VCaP (cell line): ENCODE data around the gene DXO.

ENCODE experiments used
- H3K27ac ChIP-seq: fragments of 450-650 bp; 2 replicates; pipeline ENCODE4 v1.5.1; 2017
- TF ChIP-seq, protein P1 (sequence below): fragments of 450-650 bp; conservative IDR thresholded peaks from 2 replicates; pipeline ENCODE4 v1.5.1; 2017; ENCODE audit warnings: mild to moderate bottlenecking, moderate library complexity

Gene DXO

DNA sequence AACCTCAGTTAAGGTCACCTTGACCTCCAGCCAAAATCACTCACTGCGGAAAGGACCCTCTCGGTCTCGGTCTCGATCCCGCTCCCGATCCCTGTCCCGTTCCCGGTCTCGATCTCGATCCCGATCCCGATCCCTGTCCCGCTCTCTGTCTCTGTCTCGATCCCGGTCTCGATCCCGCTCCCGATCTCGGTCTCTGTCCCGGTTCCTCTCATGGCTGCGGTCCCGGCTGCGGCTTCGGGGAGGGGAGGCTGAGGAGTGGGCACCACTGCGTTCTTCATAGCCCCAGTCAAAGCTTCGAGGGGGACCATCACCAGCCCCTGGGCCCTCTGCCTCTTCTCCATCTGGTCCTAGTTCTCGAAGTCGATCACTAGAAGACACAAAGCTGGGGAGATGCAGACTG lies 17.4 kb downstream of the DXO start:
- TF ChIP-seq, protein P1, sequence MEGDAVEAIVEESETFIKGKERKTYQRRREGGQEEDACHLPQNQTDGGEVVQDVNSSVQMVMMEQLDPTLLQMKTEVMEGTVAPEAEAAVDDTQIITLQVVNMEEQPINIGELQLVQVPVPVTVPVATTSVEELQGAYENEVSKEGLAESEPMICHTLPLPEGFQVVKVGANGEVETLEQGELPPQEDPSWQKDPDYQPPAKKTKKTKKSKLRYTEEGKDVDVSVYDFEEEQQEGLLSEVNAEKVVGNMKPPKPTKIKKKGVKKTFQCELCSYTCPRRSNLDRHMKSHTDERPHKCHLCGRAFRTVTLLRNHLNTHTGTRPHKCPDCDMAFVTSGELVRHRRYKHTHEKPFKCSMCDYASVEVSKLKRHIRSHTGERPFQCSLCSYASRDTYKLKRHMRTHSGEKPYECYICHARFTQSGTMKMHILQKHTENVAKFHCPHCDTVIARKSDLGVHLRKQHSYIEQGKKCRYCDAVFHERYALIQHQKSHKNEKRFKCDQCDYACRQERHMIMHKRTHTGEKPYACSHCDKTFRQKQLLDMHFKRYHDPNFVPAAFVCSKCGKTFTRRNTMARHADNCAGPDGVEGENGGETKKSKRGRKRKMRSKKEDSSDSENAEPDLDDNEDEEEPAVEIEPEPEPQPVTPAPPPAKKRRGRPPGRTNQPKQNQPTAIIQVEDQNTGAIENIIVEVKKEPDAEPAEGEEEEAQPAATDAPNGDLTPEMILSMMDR: no peak
- no peak overlapping the region for H3K27ac ChIP-seq

DNA sequence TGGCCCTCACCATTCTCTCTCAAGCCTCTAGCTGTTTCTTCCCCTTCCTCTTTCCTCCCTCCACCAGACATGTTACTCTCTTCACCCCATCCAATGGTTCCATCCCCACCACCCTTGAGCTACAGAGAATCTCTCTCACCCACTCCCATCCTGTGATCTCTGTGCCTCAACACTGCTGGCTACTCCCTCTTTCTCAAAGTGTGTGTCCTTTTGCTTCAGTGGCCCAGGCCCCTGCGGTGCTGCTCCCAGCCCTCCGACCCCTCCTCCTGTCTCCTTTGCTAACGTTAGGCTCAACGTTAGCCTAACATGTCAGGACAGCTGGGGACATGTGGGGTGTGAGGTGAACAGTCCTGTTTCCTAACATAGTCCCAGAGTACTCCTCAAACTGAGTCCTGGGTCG lies 19.0 kb downstream of the DXO start:
- H3K27ac ChIP-seq: no peak overlapping the region
- TF ChIP-seq, protein P1: no peak

DNA sequence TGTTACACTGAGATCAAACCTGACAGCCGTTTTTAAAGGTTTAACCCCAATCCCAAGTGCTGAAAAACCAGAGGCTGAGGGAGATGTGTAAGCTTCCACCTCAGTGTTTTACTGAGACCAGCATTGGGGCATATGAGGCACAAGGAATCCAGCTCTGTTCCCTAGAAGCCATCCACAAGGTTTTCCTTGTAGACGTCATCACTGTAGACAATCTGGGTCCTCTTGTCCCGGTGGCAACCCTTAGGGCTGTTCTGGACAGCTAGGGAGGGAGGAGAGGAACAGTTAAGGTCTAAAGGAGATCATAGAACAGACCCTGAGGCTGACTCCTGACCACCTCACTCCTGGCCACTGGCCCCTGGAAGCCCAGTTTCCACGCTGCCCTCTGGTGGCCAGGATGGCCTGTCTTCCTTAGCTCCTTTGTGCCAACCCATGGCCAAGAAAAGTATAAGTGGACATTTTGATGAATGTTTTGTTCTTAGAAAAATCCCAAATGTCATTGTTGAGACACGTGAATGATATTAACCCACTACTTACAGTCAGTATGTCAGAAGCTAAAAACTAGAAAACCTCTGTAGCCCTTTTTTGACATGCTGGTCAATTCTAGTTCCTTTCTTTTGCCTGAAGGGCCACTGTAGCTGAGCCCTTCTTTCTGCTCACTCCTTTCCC lies 19.7 kb downstream of the DXO start:
- no peak overlapping the region for H3K27ac ChIP-seq
- TF ChIP-seq, protein P1: peak; percentile 89

DNA sequence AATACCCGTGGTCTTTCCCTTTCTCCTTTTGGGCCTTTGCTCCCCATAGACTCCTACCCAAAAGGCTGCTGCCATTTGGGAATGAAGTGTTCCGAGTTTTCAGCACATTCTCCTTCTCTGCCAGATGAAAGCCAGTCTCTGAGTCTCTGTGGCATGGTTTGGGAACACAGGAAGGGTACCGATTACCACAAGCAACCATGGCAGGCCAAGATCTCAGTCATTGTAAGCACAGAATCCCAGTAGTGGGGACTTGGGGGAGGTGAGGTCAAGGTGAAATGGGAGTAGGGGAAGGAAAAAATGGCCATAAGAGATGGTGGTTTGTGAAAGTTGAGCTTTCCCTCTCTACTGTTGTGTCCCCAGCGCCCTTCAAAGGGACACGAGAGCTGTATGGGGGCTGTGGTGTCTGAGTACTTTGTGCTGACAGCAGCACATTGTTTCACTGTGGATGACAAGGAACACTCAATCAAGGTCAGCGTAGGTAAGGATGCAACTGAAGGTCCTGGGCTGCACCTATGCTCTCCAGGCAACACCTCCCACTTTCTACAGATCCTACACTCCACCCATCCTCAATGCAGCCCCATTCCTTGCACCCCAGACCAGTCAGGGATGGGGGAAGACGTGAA lies 21.9 kb downstream of the DXO start:
- H3K27ac ChIP-seq: no peak overlapping the region

DNA sequence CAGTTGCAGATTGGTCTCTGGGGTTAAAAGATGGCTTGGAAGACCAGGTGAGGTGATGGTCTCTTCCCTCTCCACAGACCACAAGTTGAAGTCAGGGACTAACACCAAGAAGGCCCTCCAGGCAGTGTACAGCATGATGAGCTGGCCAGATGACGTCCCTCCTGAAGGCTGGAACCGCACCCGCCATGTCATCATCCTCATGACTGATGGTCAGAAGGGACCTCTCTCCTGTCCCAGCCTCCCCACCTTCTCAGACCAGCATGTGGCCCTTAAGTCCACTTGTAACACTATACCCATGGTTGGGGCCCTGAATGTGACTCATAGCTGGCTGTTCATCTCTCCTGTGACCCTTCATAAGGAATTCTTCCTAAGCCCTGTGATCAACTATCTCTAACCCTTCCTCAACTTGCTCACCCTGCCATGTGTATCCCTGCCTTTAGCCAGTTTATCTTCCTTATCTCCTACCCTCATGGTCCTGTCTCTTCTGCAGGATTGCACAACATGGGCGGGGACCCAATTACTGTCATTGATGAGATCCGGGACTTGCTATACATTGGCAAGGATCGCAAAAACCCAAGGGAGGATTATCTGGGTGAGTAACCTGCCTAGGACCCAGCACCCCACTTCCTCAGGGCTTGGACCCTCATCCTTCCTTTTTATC lies 23.1 kb downstream of the DXO start:
- no peak overlapping the region for H3K27ac ChIP-seq
- TF ChIP-seq, protein P1: no peak

More for the DNA sequence above, 21.9 kb downstream of the DXO start:
- TF ChIP-seq, protein P1: no peak

DNA sequence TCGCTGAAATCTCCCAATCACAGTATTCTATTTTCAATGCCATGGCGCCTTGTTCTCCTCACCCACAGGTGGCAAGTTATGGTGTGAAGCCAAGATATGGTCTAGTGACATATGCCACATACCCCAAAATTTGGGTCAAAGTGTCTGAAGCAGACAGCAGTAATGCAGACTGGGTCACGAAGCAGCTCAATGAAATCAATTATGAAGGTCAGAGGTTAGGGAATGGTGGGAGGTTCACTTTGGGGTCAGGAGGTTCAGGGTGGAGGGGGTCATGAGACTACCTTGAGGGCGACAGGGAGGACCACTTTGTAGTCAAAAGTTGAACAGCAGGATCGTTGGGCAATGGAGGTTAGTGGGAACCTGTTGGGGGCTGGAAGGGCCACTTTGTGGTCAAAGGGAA lies 23.6 kb downstream of the DXO start:
- TF ChIP-seq, protein P1: no peak
- H3K27ac ChIP-seq: no peak overlapping the region

DNA sequence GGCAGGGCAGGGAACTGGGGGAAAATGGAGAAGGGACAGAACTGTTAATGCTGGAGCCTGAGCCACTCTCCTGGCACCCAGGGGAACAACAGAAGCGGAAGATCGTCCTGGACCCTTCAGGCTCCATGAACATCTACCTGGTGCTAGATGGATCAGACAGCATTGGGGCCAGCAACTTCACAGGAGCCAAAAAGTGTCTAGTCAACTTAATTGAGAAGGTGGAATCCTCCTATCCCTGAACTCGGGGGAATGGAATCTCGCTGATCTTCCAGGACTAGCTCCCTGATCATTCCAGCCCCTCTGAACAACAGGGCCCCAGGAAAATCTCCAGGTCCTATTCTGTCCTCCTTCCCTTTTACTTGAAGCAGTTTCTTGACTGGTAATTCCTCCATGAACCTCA lies 24.1 kb downstream of the DXO start:
- no peak overlapping the region for H3K27ac ChIP-seq
- TF ChIP-seq, protein P1: no peak
